GM18868 (cell line): Measurements from ENCODE around the gene TLE2.

Experiments
- ATAC-seq: cut with Tn5 transposase; IDR thresholded peaks from one replicate; pipeline ENCODE4 v1.9.1; 2021; ENCODE audit warnings: mild to moderate bottlenecking, moderate library complexity; ENCODE audit not compliant: unreplicated experiment

Gene TLE2

GRCh38 chr19:3029065-3029923, at the start of gene TLE2:
TLE2 (minus strand) TSS chr19:3029280; CDS start chr19:3028904, 376 bp downstream.
- ATAC-seq, result no peak

- ATAC-seq, result no peak
Measured at GRCh38 chr19:3075605-3076431, 46.7 kb upstream of the TLE2 start.

- no peak for ATAC-seq
Measured at GRCh38 chr19:3073931-3074595, 45.0 kb upstream of the TLE2 start.

GRCh38 chr19:3073159-3073563, 44.1 kb upstream of the TLE2 start:
- no peak for ATAC-seq

- no peak for ATAC-seq
Measured at GRCh38 chr19:3071768-3072167, 42.7 kb upstream of the TLE2 start.

- no peak for ATAC-seq
Measured at GRCh38 chr19:3068071-3068470, 39.0 kb upstream of the TLE2 start.

GRCh38 chr19:3067563-3067962, 38.5 kb upstream of the TLE2 start:
- ATAC-seq, result no peak

- ATAC-seq, result no peak
Measured at GRCh38 chr19:3066482-3067049, 37.5 kb upstream of the TLE2 start.

GRCh38 chr19:3065675-3066357, 36.7 kb upstream of the TLE2 start:
- no peak for ATAC-seq

GRCh38 chr19:3064011-3064330, 34.9 kb upstream of the TLE2 start:
- ATAC-seq, result no peak

GRCh38 chr19:3062165-3063105, 33.4 kb upstream of the TLE2 start, which contains the start of gene TLE5:
TLE5 (minus strand) TSS chr19:3062495; CDS start chr19:3062200, 295 bp downstream.
- ATAC-seq, result peak; percentile 40

- no peak for ATAC-seq
Measured at GRCh38 chr19:3061182-3062161, 32.4 kb upstream of the TLE2 start.

- no peak for ATAC-seq
Measured at GRCh38 chr19:3060857-3061181, 31.7 kb upstream of the TLE2 start.

- ATAC-seq, result no peak
Measured at GRCh38 chr19:3059653-3060052, 30.6 kb upstream of the TLE2 start.

- no peak for ATAC-seq
Measured at GRCh38 chr19:3058821-3059314, 29.8 kb upstream of the TLE2 start.

GRCh38 chr19:3058009-3058820, 29.1 kb upstream of the TLE2 start:
- no peak for ATAC-seq

- no peak for ATAC-seq
Measured at GRCh38 chr19:3057275-3057714, 28.2 kb upstream of the TLE2 start.
